Measurements from ENCODE around the gene HS6ST3. TPM values are rescaled to one million over a fixed set of nuclear protein-coding genes. Genes with fewer than 3 reads are reported as not detected.

The HS6ST3 gene
- total RNA-seq, 1 donor from 2014 or later, result under 0.01 TPM

DNA sequence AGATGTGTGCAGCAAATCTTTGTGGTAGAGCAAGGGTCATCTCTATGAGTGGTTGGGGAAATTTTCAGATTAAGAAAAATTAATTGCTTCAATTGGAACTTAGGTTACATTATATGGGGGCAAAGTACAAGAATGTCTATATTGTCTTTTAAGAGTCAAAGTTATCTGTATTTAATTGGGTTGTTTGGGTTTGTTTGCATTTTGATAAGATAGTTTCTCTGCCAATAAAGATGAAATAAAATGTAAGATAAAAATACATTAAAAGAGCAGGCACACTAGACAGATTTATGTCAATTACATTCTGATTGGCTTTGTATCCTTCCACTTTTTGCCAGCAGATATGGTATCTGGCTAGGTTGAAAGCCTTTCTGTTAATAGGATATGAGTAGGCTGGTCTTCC, 587.1 kb downstream of the HS6ST3 start:
- DNase-seq (ENCODE audit: low read depth), result no peak
- no peak for FAIRE-seq
- TF ChIP-seq, protein P1, sequence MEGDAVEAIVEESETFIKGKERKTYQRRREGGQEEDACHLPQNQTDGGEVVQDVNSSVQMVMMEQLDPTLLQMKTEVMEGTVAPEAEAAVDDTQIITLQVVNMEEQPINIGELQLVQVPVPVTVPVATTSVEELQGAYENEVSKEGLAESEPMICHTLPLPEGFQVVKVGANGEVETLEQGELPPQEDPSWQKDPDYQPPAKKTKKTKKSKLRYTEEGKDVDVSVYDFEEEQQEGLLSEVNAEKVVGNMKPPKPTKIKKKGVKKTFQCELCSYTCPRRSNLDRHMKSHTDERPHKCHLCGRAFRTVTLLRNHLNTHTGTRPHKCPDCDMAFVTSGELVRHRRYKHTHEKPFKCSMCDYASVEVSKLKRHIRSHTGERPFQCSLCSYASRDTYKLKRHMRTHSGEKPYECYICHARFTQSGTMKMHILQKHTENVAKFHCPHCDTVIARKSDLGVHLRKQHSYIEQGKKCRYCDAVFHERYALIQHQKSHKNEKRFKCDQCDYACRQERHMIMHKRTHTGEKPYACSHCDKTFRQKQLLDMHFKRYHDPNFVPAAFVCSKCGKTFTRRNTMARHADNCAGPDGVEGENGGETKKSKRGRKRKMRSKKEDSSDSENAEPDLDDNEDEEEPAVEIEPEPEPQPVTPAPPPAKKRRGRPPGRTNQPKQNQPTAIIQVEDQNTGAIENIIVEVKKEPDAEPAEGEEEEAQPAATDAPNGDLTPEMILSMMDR (IDR thresholded peaks at IDR 0.05; ENCODE audit: insufficient read depth, low read length, severe bottlenecking), result no peak
- Histone ChIP-seq H3K36me3 (ENCODE audit: control insufficient read depth, insufficient read depth, low read length) (no peaks in the 10 kb centered on the region), H3K4me3 (ENCODE audit: low read depth, low read length) (no peak overlapping the region), H3K27me3 (ENCODE audit: control insufficient read depth, insufficient read depth, low read length) (no peaks in the 10 kb centered on the region)

DNA sequence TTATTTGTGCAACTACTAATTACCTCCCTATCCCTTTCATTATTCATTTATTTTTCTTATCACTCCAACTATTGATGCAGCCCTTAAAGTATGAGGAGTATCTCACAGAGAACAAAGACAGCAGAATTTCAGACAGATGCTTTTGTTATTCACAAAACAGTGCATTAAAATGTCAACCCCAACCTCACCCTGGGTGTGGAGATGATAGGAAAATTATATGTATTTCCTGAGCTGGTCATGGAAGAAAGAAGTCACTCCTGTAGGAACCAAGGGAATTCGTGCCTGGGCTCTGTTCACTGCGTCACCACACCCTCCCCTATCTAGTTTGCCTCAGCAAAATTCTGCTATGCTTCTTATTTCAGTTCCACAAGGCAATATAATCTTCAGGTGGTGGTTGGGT, 588.9 kb downstream of the HS6ST3 start:
- TF ChIP-seq, protein P1 (IDR thresholded peaks at IDR 0.05; ENCODE audit: insufficient read depth, low read length, severe bottlenecking), result no peak
- Histone ChIP-seq H3K27me3 (ENCODE audit: control insufficient read depth, insufficient read depth, low read length) (no peaks in the 10 kb centered on the region), H3K36me3 (ENCODE audit: control insufficient read depth, insufficient read depth, low read length) (no peaks in the 10 kb centered on the region), H3K4me3 (ENCODE audit: low read depth, low read length) (no peak overlapping the region)
- no peak for FAIRE-seq
- no peak for DNase-seq (ENCODE audit: low read depth)

DNA sequence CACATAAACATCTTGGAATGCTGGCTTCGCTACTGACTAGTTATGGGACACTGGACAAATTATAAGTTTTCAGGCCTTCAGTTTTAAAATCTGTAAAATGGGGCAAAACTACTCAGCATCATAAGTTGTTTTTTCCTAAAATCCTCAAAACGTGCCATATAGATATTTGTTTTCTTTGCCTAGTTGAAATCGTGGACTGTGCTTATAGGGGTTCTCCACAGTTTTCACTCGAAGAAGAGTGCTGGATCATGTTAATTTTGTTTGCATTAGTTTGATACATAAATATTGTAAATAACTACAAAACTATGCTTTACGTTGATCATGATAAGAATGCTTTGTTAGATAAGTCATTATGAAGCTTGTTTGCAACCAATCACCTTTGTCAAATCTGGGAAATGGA, 591.0 kb downstream of the HS6ST3 start:
- Histone ChIP-seq H3K27me3 (ENCODE audit: control insufficient read depth, insufficient read depth, low read length) (no peaks in the 10 kb centered on the region), H3K4me3 (ENCODE audit: low read depth, low read length) (no peak overlapping the region), H3K36me3 (ENCODE audit: control insufficient read depth, insufficient read depth, low read length) (no peaks in the 10 kb centered on the region)
- no peak for DNase-seq (ENCODE audit: low read depth)
- TF ChIP-seq, protein P1 (IDR thresholded peaks at IDR 0.05; ENCODE audit: insufficient read depth, low read length, severe bottlenecking), result no peak
- FAIRE-seq, result no peak

DNA sequence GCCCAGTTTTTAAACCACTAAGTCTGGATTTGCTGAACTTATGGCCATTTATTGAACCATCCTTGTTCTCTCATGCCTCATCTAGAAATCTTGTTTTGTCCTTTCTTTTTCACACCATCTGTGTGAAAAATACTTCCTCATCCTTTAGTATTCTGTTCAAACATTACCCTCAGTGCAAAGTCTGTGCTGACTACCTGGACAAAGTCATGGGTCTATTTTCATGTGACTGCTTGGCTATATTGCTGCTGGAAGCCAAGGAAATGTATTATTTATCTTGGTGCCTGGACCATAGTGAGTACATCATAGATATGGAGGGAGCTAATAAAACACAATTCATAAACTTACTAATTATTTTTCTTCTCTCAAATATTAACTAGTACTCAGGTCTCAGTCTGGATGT, 591.9 kb downstream of the HS6ST3 start:
- H3K4me3 ChIP-seq (ENCODE audit: low read depth, low read length), result no peak overlapping the region
- DNase-seq (ENCODE audit: low read depth), result no peak
- no peaks in the 10 kb centered on the region for H3K36me3 ChIP-seq (ENCODE audit: control insufficient read depth, insufficient read depth, low read length)
- no peak for FAIRE-seq
- H3K27me3 ChIP-seq (ENCODE audit: control insufficient read depth, insufficient read depth, low read length), result no peaks in the 10 kb centered on the region
- TF ChIP-seq, protein P1 (IDR thresholded peaks at IDR 0.05; ENCODE audit: insufficient read depth, low read length, severe bottlenecking), result no peak

DNA sequence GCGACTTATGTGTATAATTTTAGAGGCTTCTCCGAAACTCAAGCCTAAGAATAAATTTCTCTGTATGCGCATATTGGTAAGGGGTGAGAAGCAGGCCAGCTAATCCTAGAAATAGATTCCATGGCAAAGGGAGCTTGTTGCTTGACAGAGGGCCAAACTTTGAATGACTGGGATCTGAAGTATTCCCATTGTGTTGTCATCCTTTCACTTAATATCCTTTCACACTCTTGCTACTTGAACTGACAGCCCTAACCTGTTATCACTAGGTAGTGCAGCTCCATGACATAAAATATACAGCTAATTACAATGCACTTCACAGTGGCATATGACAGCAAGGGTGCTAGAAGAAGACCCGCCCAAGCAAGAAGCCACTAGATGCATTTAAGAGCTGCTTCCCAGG, 594.6 kb downstream of the HS6ST3 start:
- Histone ChIP-seq H3K27me3 (ENCODE audit: control insufficient read depth, insufficient read depth, low read length) (no peaks in the 10 kb centered on the region), H3K4me3 (ENCODE audit: low read depth, low read length) (no peak overlapping the region), H3K36me3 (ENCODE audit: control insufficient read depth, insufficient read depth, low read length) (no peaks in the 10 kb centered on the region)
- DNase-seq (ENCODE audit: low read depth), result no peak
- TF ChIP-seq, protein P1 (IDR thresholded peaks at IDR 0.05; ENCODE audit: insufficient read depth, low read length, severe bottlenecking), result no peak
- no peak for FAIRE-seq

DNA sequence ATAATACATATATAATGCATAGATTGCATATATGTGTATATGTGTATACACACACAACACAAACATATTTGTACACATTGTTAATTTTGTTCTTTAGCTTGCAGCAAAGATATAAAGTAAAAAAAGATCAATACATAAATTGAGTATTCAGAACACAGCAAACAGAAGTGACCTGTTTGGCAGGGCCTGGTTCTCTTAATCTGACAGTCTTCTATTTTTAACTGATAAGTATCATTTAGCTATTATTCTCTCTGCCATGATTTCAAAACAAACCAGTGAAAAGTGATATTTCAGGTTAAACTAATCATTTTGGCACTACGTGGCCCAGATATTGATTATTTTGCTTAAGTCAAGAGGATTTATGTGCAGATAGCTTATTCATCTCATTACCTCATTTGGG, 595.0 kb downstream of the HS6ST3 start:
- H3K27me3 ChIP-seq (ENCODE audit: control insufficient read depth, insufficient read depth, low read length), result no peaks in the 10 kb centered on the region
- no peaks in the 10 kb centered on the region for H3K36me3 ChIP-seq (ENCODE audit: control insufficient read depth, insufficient read depth, low read length)
- TF ChIP-seq, protein P1 (IDR thresholded peaks at IDR 0.05; ENCODE audit: insufficient read depth, low read length, severe bottlenecking), result no peak
- no peak for FAIRE-seq
- DNase-seq (ENCODE audit: low read depth), result no peak
- no peak overlapping the region for H3K4me3 ChIP-seq (ENCODE audit: low read depth, low read length)

Data from bronchial epithelial cell (primary cell).